Measurements from ENCODE around the gene SNN. TPM values are rescaled to one million over a fixed set of nuclear protein-coding genes. Genes with fewer than 3 reads are reported as not detected.

The SNN gene
- polyA plus RNA-seq, 1 donor from 2014 or later: 176 TPM

- Histone ChIP-seq H3K9me2 (ENCODE audit: insufficient read depth, low read length) (no peaks in the 10 kb centered on the region), H3K36me3 (ENCODE audit: insufficient read depth, low read length) (no peaks in the 10 kb centered on the region), H4K20me1 (ENCODE audit: insufficient read depth) (no peaks in the 10 kb centered on the region), H3K9ac (ENCODE audit: low read length) (no peak overlapping the region), H3F3A (ENCODE audit: insufficient read depth, low read length, poor library complexity, severe bottlenecking) (no peaks in the 10 kb centered on the region), H3K4me2 (ENCODE audit: low read length) (no peak overlapping the region), H3K27ac (ENCODE audit: low read length) (no peak overlapping the region), H3K4me3 (ENCODE audit: low read length) (no peak overlapping the region), H3K79me2 (replicated peaks; ENCODE audit: insufficient read depth, low read length) (no peaks in the 10 kb centered on the region), H3K27me3 (ENCODE audit: insufficient read depth, low read depth, low read length) (no peaks in the 10 kb centered on the region), H3K9me3 (ENCODE audit: low read length) (no peaks in the 10 kb centered on the region), H2AFZ (ENCODE audit: low read depth, low read length) (no peak overlapping the region)
- TF ChIP-seq TAF1 (IDR thresholded peaks at IDR 0.05; ENCODE audit: low read depth): no peak
- no peak for TF ChIP-seq MXI1 (conservative IDR thresholded peaks at IDR 0.05; ENCODE audit: poor library complexity, severe bottlenecking)
- no peak for TF ChIP-seq RAD21 (conservative IDR thresholded peaks at IDR 0.05)
- no peak for TF ChIP-seq SMC3 (conservative IDR thresholded peaks at IDR 0.05; ENCODE audit: poor library complexity)
- TF ChIP-seq POLR2AphosphoS5 (IDR thresholded peaks at IDR 0.05): no peak
- TF ChIP-seq EP300 (conservative IDR thresholded peaks at IDR 0.05; ENCODE audit: poor library complexity, severe bottlenecking): no peak
- no peak for TF ChIP-seq REST (IDR thresholded peaks at IDR 0.05; ENCODE audit: borderline replicate concordance)
- no peak for TF ChIP-seq EZH2 (IDR thresholded peaks at IDR 0.05; ENCODE audit: borderline replicate concordance, insufficient read depth, low read length, poor library complexity, severe bottlenecking)
- no peak for TF ChIP-seq CTCF (IDR thresholded peaks at IDR 0.05; ENCODE audit: poor library complexity, severe bottlenecking)
These were observed 43.9 kb downstream of the SNN start for GRCh38 chr16:11712122-11712521.

GRCh38 chr16:11715246-11715947 is 47.1 kb downstream of the SNN start:
- Histone ChIP-seq H4K20me1 (ENCODE audit: insufficient read depth) (no peaks in the 10 kb centered on the region), H3K79me2 (replicated peaks; ENCODE audit: insufficient read depth, low read length) (no peaks in the 10 kb centered on the region), H3K27me3 (ENCODE audit: insufficient read depth, low read depth, low read length) (no peaks in the 10 kb centered on the region), H3K9me3 (ENCODE audit: low read length) (no peaks in the 10 kb centered on the region), H3K4me2 (ENCODE audit: low read length) (no peak overlapping the region), H3K27ac (ENCODE audit: low read length) (no peak overlapping the region), H3K36me3 (ENCODE audit: insufficient read depth, low read length) (no peaks in the 10 kb centered on the region), H3K9me2 (ENCODE audit: insufficient read depth, low read length) (no peaks in the 10 kb centered on the region), H3F3A (ENCODE audit: insufficient read depth, low read length, poor library complexity, severe bottlenecking) (no peaks in the 10 kb centered on the region), H3K9ac (ENCODE audit: low read length) (no peak overlapping the region), H3K4me3 (ENCODE audit: low read length) (no peak overlapping the region), H2AFZ (ENCODE audit: low read depth, low read length) (no peak overlapping the region)
- TF ChIP-seq EZH2 (IDR thresholded peaks at IDR 0.05; ENCODE audit: borderline replicate concordance, insufficient read depth, low read length, poor library complexity, severe bottlenecking) (no peak), EP300 (conservative IDR thresholded peaks at IDR 0.05; ENCODE audit: poor library complexity, severe bottlenecking) (no peak), POLR2AphosphoS5 (IDR thresholded peaks at IDR 0.05) (no peak), MXI1 (conservative IDR thresholded peaks at IDR 0.05; ENCODE audit: poor library complexity, severe bottlenecking) (no peak), CTCF (IDR thresholded peaks at IDR 0.05; ENCODE audit: poor library complexity, severe bottlenecking) (no peak), RAD21 (conservative IDR thresholded peaks at IDR 0.05) (no peak), SMC3 (conservative IDR thresholded peaks at IDR 0.05; ENCODE audit: poor library complexity) (no peak), TAF1 (IDR thresholded peaks at IDR 0.05; ENCODE audit: low read depth) (no peak), REST (IDR thresholded peaks at IDR 0.05; ENCODE audit: borderline replicate concordance) (no peak)

Data from neural cell (in vitro differentiated cells).